Kidney (tissue), 14 donors: ENCODE results near the gene JPH3. TPM values are rescaled to one million over a fixed set of nuclear protein-coding genes. Genes with fewer than 3 reads are reported as not detected.
A peak's percentile ranks its signal among the peaks of the same experiment; 100 is the strongest.

Experiments used
- DNase-seq, 5 donors: peaks; one replicate each; pipeline ENCODE4 v3.0.0-alpha.2; 2013 to 2020
- FAIRE-seq: peaks from 2 replicates; lab custom pipeline; 2012; peaks lifted over from hg19 to GRCh38; lab: Jason Lieb, UNC
- H3K27ac ChIP-seq, 2 donors: one replicate each; pipeline ENCODE4 v1.7.0; 2013; ENCODE audit warnings: low read depth in 2 of 2, low read length in 2 of 2, inconsistent platforms in 1 of 2
- H3K27me3 ChIP-seq: one replicate; pipeline ENCODE4 v1.7.1; 2013; ENCODE audit warnings: low read length, inconsistent platforms; ENCODE audit not compliant: control insufficient read depth, insufficient read depth
- H3K36me3 ChIP-seq, 3 donors: one replicate each; pipeline versions ENCODE4 v1.7.0 to v1.7.1; 2013; ENCODE audit warnings: low read length in 3 of 3, control low read depth in 1 of 3, inconsistent platforms in 1 of 3; ENCODE audit not compliant: insufficient read depth in 3 of 3, control insufficient read depth in 2 of 3
- H3K4me1 ChIP-seq, 3 donors: one replicate each; pipeline versions ENCODE4 v1.7.0 to v1.7.1; 2013; ENCODE audit warnings: low read length in 3 of 3, inconsistent platforms in 1 of 3, low read depth in 1 of 3; ENCODE audit not compliant: control insufficient read depth in 2 of 3, insufficient read depth in 2 of 3
- H3K4me3 ChIP-seq, 3 donors: one replicate each; pipeline versions ENCODE4 v1.7.0 to v1.8.1; 2013; ENCODE audit warnings: low read length in 3 of 3, control low read depth in 1 of 3, inconsistent platforms in 1 of 3
- H3K9ac ChIP-seq, 3 donors: one replicate each; pipeline versions ENCODE4 v1.7.0 to v1.7.1; 2013; ENCODE audit warnings: low read length in 3 of 3, control low read depth in 1 of 3, inconsistent platforms in 1 of 3
- H3K9me3 ChIP-seq, 3 donors: one replicate each; pipeline versions ENCODE4 v1.7.0 to v1.7.1; 2013; ENCODE audit warnings: low read length in 3 of 3, control low read depth in 1 of 3, inconsistent platforms in 1 of 3; ENCODE audit not compliant: control insufficient read depth in 2 of 3, insufficient read depth in 1 of 3
- CTCF ChIP-seq: IDR thresholded peaks from 3 replicates; pipeline ENCODE4 v1.5.1; 2012; ENCODE audit warnings: mild to moderate bottlenecking, moderate library complexity, borderline replicate concordance; ENCODE audit not compliant: insufficient read depth; ENCODE audit errors: extremely low read depth
- intact Hi-C: fragments of 100-400 bp; cut with DNase I; formaldehyde crosslinking; loops from one replicate; pipeline ENCODE4 v1.11.1; 2022
- polyA plus RNA-seq: library from polyadenylated mRNA; stranded (reverse); fragments of 350-450 nt; fragmentation: Illumina TruSeq; extraction: RNeasy Lipid Tissue Mini Kit (QIAGEN cat#74804); gene quantifications from one replicate; pipeline ENCODE4 v1.2.3, GENCODE V29; 2014; ENCODE audit warnings: low read depth, low replicate concordance; ENCODE audit not compliant: insufficient read depth
- total RNA-seq: library from RNA; stranded (reverse); fragmentation: NEBNext Ultra II Directional; extraction: Animal tissue kit (Norgen Biotek cat#: 25700); gene quantifications from one replicate; pipeline ENCODE4 v1.2.1, GENCODE V29; 2021
- donor health status: control.
- donor health status: control.
- donor health status: control.
- donor health status: control.
- donor health status: control.
- donor health status: DM: yes; HTN: yes; CAD: no.
- donor health status: Normal renal cell carcinoma (clear cell type).

JPH3 gene
- total and polyA plus RNA-seq, 2 donors from 2014 or later: 0.69 TPM; not detected in 1

- TF ChIP-seq CTCF: no peak
- no peak for DNase-seq
- no peak overlapping the region for H3K9ac ChIP-seq
Observed at GRCh38 chr16:87571868-87572244, 30.5 kb upstream of the JPH3 start.

DNA sequence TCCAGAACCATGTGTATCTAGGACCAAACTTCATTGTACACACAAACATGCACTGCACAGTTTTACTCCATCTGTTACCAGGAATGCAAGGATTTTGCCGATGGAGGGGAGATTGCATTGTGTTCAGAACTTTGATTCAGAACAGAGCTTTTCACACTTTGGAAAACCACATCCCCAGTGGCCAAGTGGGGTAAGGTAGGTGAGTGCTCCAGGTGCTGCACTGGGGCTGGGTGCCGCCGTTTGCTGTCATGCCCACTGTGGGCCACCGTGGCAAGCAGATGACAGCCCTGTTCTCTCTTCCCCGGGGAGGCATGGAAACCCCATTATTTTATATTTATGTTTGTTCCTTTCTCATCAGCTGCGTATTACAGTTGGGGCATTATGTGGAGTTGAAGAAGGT is 29.3 kb upstream of the JPH3 start:
- FAIRE-seq: no peak

More at GRCh38 chr16:87571868-87572244, 30.5 kb upstream of the JPH3 start:
- intact Hi-C loops: no loop called here
- peaks cover 0 to 4% (median 2%) of the 10 kb centered on the region in 3 donors for H3K4me1 ChIP-seq
- H3K27ac ChIP-seq: no peak overlapping the region
- no peak for FAIRE-seq
- no peak overlapping the region for H3K4me3 ChIP-seq
- no peaks in the 10 kb centered on the region for H3K9me3 ChIP-seq
- H3K27me3 ChIP-seq: no peaks in the 10 kb centered on the region
- H3K36me3 ChIP-seq: no peaks in the 10 kb centered on the region

DNA sequence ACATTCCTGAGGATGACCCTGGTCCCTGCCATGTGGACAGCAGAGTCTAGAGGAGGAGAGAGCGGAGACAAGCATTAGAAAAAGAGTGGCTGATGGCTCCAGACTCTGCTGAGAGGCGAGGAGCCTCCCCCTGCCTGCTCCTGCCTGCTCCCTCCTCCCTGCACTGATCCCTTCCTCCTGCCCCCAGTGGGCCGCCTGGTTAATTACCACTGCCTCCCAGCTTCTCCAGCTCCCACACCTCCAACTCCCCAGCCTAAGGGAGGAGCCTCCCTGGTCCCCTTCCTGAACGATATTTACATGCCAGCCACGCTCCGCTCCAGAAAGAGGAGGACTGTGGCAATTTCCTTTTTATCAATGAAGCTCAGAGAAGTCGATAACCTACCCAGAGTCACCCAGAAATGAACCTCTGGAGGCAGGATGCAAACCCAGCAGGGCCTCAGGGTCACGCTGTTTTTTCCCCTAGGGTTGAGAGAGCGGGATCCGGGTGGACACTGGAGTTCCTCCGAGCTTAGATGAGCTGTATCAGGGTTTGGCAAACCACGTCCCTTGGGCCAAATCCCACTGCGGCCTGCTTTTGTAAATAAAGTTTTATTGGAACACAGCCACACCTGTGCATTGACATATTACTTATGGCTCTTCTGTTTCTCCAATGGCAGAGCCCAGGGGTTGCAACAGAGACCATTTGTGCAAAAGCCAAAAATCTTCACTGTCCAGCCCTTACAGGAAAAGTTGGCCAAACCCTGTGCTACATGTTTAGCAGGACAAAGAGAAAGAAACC is 27.1 kb upstream of the JPH3 start:
- peak in 4 of 5 donors; percentile 67 to 77 (median 76) for DNase-seq
- no peak for FAIRE-seq
- intact Hi-C loops: no loop called here

More for the DNA sequence above, 29.3 kb upstream of the JPH3 start:
- no peak overlapping the region for H3K4me3 ChIP-seq
- no peak overlapping the region for H3K27ac ChIP-seq
- H3K36me3 ChIP-seq: no peaks in the 10 kb centered on the region
- no peaks in the 10 kb centered on the region for H3K27me3 ChIP-seq
- intact Hi-C loops: no loop called here
- TF ChIP-seq CTCF: no peak
- no peak overlapping the region for H3K9ac ChIP-seq
- peak in 1 of 5 donors; percentile 46 for DNase-seq
- peaks cover 0 to 4% (median 2%) of the 10 kb centered on the region in 3 donors for H3K4me1 ChIP-seq
- no peaks in the 10 kb centered on the region for H3K9me3 ChIP-seq

More for the DNA sequence above, 27.1 kb upstream of the JPH3 start:
- Histone ChIP-seq H3K36me3 (no peaks in the 10 kb centered on the region), H3K27ac (no peak overlapping the region), H3K4me3 (no peak overlapping the region), H3K9me3 (no peaks in the 10 kb centered on the region), H3K27me3 (no peaks in the 10 kb centered on the region), H3K4me1 (peaks cover 0 to 4% (median 2%) of the 10 kb centered on the region in 3 donors), H3K9ac (no peak overlapping the region)
- TF ChIP-seq CTCF: no peak
